GM10266 (cell line): ENCODE measurements around the gene STIM1.

ENCODE experiments used
- DNase-seq: peaks from one replicate; pipeline ENCODE4 v3.0.0; 2012; ENCODE audit errors: extremely low spot score
- TF ChIP-seq, protein P1 (sequence below): IDR thresholded peaks from 2 replicates; pipeline ENCODE4 v1.5.1; 2012; ENCODE audit warnings: mild to moderate bottlenecking, low read depth; ENCODE audit not compliant: control insufficient read depth, insufficient read depth; ENCODE audit errors: missing control alignments

Gene STIM1

DNA sequence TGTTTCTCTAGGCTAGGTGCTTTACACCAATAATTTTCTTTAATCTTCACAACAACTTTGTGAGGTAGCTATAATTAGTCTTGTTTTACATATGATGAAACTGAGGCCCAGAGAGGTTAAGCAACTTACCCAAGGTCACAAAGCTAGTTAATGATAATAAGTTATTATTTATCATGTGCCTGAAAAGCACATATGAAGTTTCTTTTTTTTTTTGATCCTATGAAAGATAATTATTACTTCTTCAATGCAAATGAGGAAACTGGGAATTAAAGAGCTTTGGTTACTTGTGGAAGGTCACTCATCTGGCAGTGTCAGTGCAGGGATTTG is 22.8 kb downstream of the STIM1 start:
- TF ChIP-seq, protein P1, sequence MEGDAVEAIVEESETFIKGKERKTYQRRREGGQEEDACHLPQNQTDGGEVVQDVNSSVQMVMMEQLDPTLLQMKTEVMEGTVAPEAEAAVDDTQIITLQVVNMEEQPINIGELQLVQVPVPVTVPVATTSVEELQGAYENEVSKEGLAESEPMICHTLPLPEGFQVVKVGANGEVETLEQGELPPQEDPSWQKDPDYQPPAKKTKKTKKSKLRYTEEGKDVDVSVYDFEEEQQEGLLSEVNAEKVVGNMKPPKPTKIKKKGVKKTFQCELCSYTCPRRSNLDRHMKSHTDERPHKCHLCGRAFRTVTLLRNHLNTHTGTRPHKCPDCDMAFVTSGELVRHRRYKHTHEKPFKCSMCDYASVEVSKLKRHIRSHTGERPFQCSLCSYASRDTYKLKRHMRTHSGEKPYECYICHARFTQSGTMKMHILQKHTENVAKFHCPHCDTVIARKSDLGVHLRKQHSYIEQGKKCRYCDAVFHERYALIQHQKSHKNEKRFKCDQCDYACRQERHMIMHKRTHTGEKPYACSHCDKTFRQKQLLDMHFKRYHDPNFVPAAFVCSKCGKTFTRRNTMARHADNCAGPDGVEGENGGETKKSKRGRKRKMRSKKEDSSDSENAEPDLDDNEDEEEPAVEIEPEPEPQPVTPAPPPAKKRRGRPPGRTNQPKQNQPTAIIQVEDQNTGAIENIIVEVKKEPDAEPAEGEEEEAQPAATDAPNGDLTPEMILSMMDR: no peak
- no peak for DNase-seq

DNA sequence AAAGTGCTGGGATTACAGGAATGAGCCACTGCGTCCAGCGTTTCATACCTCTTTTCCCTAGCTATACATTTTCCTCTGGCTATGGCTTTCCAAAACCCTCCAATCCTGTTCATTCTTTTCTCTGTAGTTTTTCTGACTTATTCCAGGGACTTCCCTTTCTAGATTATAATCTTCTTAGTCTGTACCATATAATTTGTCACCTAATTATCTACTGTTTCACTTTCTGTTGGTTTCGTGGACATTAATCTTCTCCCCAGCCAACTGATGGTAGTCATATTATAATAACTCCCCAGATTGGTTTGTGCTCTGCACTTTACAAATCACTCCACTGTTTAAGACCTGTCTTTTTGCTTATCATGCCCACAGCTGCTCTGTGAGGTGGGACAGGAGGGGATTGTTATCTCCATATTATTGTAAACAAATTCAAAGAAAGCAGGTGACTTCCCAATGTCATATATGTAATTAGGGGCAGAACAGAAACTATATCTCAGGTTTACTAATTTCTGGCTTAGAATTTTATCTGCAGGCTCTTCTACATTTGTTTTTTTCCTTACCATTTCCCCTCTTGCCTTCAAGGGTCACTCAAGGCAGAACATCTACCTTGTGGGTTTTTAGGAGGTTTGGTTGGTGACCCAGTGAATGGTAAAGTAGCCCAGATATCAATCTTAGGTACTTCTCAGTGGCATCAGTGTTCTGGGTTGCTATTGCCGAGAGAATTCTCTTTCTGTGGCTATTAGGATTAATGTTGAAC is 23.9 kb downstream of the STIM1 start:
- TF ChIP-seq, protein P1: no peak
- no peak for DNase-seq

DNA sequence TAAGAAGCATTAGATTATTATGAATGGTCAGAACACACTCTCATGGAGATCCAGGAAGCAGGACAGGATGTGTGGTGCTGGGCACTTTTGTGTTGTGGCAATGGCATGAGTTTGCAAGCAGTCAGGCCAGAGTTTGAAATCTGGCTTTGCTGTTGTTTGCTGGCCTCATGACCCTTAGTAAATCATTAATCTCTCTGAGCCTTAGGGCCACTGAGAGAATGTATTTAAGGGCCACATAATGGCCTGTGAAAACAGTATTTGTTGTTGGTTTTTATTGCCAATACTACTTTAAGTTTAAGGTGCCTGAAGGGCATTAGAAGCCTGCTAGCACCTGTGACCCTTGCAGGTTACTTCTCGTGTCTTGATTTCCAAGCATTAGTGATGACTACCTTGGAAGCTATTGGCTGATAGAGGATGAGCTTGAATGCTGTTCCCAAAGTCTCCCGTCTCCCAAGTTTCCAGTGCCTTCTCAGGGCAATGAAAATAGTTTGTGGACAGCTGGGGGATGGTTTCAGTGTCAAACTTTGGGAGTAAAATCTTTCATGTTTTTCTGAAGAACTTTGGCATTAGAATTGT is 24.6 kb downstream of the STIM1 start:
- DNase-seq: no peak
- TF ChIP-seq, protein P1: no peak

DNA sequence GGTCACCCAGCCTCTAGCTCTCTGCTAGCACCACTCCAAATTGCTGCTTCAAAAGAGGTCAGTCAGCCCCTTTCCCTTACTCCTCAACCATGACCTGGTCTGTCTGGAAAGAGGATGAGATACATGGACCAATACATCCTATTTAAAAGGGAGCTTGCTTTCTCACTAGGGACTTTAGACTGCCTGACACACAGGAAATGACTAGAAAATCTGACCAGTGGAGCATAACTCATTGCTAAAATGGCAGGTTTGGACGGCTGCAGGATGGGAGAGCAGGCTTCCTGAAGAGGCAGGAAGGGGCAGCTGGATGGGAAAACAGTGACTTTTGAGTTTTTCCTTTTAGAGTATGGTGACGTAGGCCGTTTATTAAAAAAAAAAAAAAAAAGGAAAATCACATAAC is 25.3 kb downstream of the STIM1 start:
- TF ChIP-seq, protein P1: no peak
- no peak for DNase-seq

DNA sequence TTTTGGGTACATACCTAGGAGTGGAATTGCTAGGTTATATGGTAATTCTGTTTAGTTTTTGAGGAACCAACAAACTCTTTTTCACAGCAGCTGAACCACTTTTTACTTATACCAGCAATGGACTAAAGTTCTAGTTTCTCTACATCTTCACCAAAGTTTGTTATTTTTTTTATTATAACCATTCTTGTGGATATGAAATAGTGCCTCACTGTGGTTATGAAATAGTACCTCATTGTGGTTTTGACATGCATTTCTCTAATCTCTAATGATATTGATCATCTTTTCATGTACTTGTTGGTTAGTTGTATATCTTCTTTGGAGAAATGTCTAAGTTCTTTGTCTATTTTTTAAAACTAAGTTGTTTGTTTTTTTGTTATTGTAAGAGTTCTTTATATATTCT is 27.2 kb downstream of the STIM1 start:
- no peak for DNase-seq
- TF ChIP-seq, protein P1: no peak

DNA sequence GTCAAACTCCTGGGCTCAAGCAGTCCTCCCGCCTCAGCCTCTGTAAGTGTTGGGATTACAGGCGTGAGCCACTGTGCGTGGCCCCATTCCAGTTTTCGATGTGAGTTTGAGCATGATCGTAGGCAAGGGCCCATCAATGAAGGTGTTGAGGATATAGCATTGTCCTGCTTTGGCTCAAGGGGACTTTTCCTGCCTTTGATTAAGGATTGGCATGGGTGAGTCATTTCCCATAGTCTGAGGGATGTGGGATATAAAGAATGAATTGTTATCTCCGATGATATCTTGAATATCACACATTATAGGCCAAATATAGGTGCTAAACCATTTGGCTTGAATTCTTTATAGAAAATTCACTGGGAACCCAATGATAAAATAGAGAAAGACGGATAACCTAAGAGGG is 30.4 kb downstream of the STIM1 start:
- DNase-seq: no peak
- TF ChIP-seq, protein P1: no peak

DNA sequence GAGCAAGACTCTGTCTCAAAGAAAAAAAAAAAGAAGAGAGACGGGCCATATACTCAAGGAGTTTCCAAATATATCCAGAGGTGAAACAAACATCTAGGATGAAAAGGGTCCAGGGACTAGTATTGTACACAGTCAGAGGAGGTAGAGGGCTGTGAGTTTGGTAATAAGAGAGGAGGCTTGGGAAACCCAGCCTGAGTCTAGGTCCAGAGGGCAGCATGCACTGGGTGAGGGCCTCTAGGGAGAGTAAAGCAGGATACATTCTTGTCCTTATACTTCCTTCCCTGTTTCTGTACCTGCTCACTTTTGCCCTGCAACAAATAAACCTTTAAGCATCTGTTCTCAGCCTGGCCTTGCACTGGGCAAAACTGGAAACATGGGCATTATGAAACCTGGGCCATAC is 31.5 kb downstream of the STIM1 start:
- no peak for DNase-seq
- TF ChIP-seq, protein P1: no peak
